GM12892 (cell line): ENCODE measurements around the gene ADD1.

Experiments used
- POLR2A ChIP-seq: IDR thresholded peaks from 2 replicates; pipeline ENCODE4 v1.6.1; 2011; ENCODE audit warnings: low read depth, low read length, control low read depth
- POLR2AphosphoS5 ChIP-seq: IDR thresholded peaks from 2 replicates; pipeline ENCODE4 v1.6.1; 2011; ENCODE audit warnings: low read depth, low read length, control low read depth

DNA sequence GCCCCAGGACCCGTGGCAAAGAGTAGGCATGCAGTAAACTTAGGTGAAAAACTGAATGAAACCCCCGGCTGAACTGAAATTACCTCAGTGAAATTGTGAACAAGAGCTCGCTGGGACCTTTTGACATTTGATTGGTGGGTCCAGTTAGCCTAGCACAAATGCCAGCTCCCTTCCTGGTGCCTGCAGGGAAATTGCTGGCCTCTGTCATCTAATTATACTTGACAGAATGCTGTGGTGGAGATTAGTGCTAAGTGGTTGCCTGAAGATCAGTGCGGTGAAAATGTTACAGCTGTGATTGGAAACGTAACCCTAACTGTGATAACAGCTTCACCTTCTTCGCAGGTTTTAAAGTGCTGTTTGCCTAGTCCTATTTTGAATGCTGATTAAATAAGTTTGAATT, 43.0 kb downstream of the ADD1 start:
- TF ChIP-seq POLR2A (no peak), POLR2AphosphoS5 (no peak)
